IPS DF 6.9 (cell line): ENCODE data around the gene ADCY10.
"Not testable (repeated sequence)": the region's sequence is repeated elsewhere in the genome, so short reads cannot be mapped to it uniquely, and the experiment has no call there.

ENCODE experiments used
- DNase-seq: peaks from one replicate; pipeline ENCODE4 v3.0.0-alpha.2; 2013; ENCODE audit warnings: low read depth, low spot score
- H3K27ac ChIP-seq: one replicate; pipeline ENCODE4 v1.5.1; 2013; ENCODE audit warnings: low read length, control low read depth
- H3K27me3 ChIP-seq: 2 replicates; pipeline ENCODE4 v1.6.1; 2013; ENCODE audit warnings: mild to moderate bottlenecking, low read length; ENCODE audit not compliant: control insufficient read depth, insufficient read depth
- H3K36me3 ChIP-seq: 2 replicates; pipeline ENCODE4 v1.6.1; 2013; ENCODE audit warnings: low read length; ENCODE audit not compliant: control insufficient read depth, insufficient read depth
- H3K4me1 ChIP-seq: 2 replicates; pipeline ENCODE4 v1.6.1; 2013; ENCODE audit warnings: low read length; ENCODE audit not compliant: control insufficient read depth, insufficient read depth
- H3K4me3 ChIP-seq: 2 replicates; pipeline ENCODE4 v1.5.1; 2013; ENCODE audit warnings: mild to moderate bottlenecking, low read length
- H3K9me3 ChIP-seq: 2 replicates; pipeline ENCODE4 v1.6.1; 2013; ENCODE audit warnings: low read length, inconsistent platforms; ENCODE audit not compliant: control insufficient read depth, insufficient read depth
- WGBS: extraction: QIAGEN DNeasy Blood & Tissue Kit; methylation state at CpG from one replicate; pipeline ENCODE4 v1.1.7; 2013; ENCODE audit warnings: mixed read lengths, missing lambda C conversion rate; ENCODE audit not compliant: insufficient read length, insufficient coverage; 5-methylcytosine and 5-hydroxymethylcytosine counted together

Gene ADCY10

GRCh38 chr1:167936930-167937708 is 23.2 kb upstream of the ADCY10 start, which contains the start of gene MPC2:
TSS of gene MPC2 (minus strand) at chr1:167937072. CDS start at chr1:167935841, 1,231 bp downstream.
- DNase-seq: peak; percentile 7
- H3K27ac ChIP-seq: no peak within 1 kb of the TSS
- no CpG with 5 or more reads among the region's 51 CpGs for WGBS

GRCh38 chr1:167936068-167936929 is 22.4 kb upstream of the ADCY10 start, which contains the start of gene DCAF6:
TSS of gene DCAF6 (plus strand) at chr1:167936683. CDS start at chr1:167936912, 229 bp downstream.
- Histone ChIP-seq H3K9me3 (no peaks in the 10 kb centered on the region), H3K4me3 (peak within 1 kb of the TSS; percentile 75), H3K27me3 (no peaks in the 10 kb centered on the region), H3K36me3 (no peaks in the 10 kb centered on the region), H3K27ac (no peak within 1 kb of the TSS), H3K4me1 (no peaks in the 10 kb centered on the region; the same call in 1 of the 2 replicates)
- WGBS: no CpG with 5 or more reads among the region's 58 CpGs
- DNase-seq: peak; percentile 93

More at GRCh38 chr1:167936930-167937708, 23.2 kb upstream of the ADCY10 start, which contains the start of gene MPC2:
- H3K36me3 ChIP-seq: no peaks in the 10 kb centered on the region
- H3K9me3 ChIP-seq: no peaks in the 10 kb centered on the region
- no peaks in the 10 kb centered on the region; the same call in 1 of the 2 replicates for H3K4me1 ChIP-seq
- H3K4me3 ChIP-seq: peak within 1 kb of the TSS; percentile 75
- no peaks in the 10 kb centered on the region for H3K27me3 ChIP-seq

GRCh38 chr1:167935216-167936067 is 21.5 kb upstream of the ADCY10 start:
- Histone ChIP-seq H3K4me3 (peak overlapping the region; percentile 75), H3K27ac (no peak overlapping the region), H3K27me3 (no peaks in the 10 kb centered on the region), H3K36me3 (no peaks in the 10 kb centered on the region), H3K9me3 (no peaks in the 10 kb centered on the region), H3K4me1 (no peaks in the 10 kb centered on the region; the same call in 1 of the 2 replicates)
- no CpG with 5 or more reads among the region's 45 CpGs for WGBS
- peak; percentile 5 for DNase-seq

- Histone ChIP-seq H3K36me3 (no peaks in the 10 kb centered on the region), H3K4me3 (peak overlapping the region; percentile 75; the same call in 1 of the 2 replicates), H3K4me1 (no peaks in the 10 kb centered on the region; the same call in 1 of the 2 replicates), H3K9me3 (no peaks in the 10 kb centered on the region), H3K27ac (no peak overlapping the region), H3K27me3 (no peaks in the 10 kb centered on the region)
- no peak for DNase-seq
- WGBS: no CpG with 5 or more reads among the region's 4 CpGs
Measured at GRCh38 chr1:167934426-167935215, 20.7 kb upstream of the ADCY10 start.

- no peaks in the 10 kb centered on the region for H3K27me3 ChIP-seq
- H3K27ac ChIP-seq: no peak overlapping the region
- no peak overlapping the region for H3K4me3 ChIP-seq
- WGBS: no CpG with 5 or more reads among the region's 4 CpGs
- H3K36me3 ChIP-seq: no peaks in the 10 kb centered on the region
- no peak for DNase-seq
- H3K4me1 ChIP-seq: no peaks in the 10 kb centered on the region; the same call in 1 of the 2 replicates
- no peaks in the 10 kb centered on the region for H3K9me3 ChIP-seq
Measured at GRCh38 chr1:167933788-167934187, 19.9 kb upstream of the ADCY10 start.

- H3K27ac ChIP-seq: no peak overlapping the region
- no peak for DNase-seq
- H3K9me3 ChIP-seq: no peaks in the 10 kb centered on the region
- no peaks in the 10 kb centered on the region for H3K36me3 ChIP-seq
- no peak overlapping the region for H3K4me3 ChIP-seq
- no CpG with 5 or more reads among the region's 1 CpG for WGBS
- H3K4me1 ChIP-seq: no peaks in the 10 kb centered on the region
- H3K27me3 ChIP-seq: no peaks in the 10 kb centered on the region
Measured at GRCh38 chr1:167929725-167930124, 15.8 kb upstream of the ADCY10 start.

GRCh38 chr1:167928919-167929318 is 15.0 kb upstream of the ADCY10 start:
- not testable (repeated sequence) for H3K9me3 ChIP-seq, H3K4me3 ChIP-seq, H3K36me3 ChIP-seq, H3K27ac ChIP-seq, H3K4me1 ChIP-seq, H3K27me3 ChIP-seq, DNase-seq
- WGBS: no CpG with 5 or more reads among the region's 9 CpGs

GRCh38 chr1:167928457-167928852 is 14.5 kb upstream of the ADCY10 start:
- no peak for DNase-seq
- Histone ChIP-seq H3K27me3 (no peaks in the 10 kb centered on the region), H3K4me3 (no peak overlapping the region), H3K36me3 (no peaks in the 10 kb centered on the region), H3K27ac (no peak overlapping the region), H3K9me3 (no peaks in the 10 kb centered on the region), H3K4me1 (no peaks in the 10 kb centered on the region)
- WGBS: no CpG with 5 or more reads among the region's 2 CpGs

GRCh38 chr1:167927046-167927754 is 13.3 kb upstream of the ADCY10 start:
- Histone ChIP-seq H3K27me3 (no peaks in the 10 kb centered on the region), H3K36me3 (no peaks in the 10 kb centered on the region), H3K9me3 (no peaks in the 10 kb centered on the region), H3K27ac (no peak overlapping the region), H3K4me3 (no peak overlapping the region), H3K4me1 (no peaks in the 10 kb centered on the region)
- no CpG with 5 or more reads among the region's 4 CpGs for WGBS
- DNase-seq: no peak
